CD14-positive monocyte (primary cell): ENCODE data around the gene BLNK. TPM values are rescaled to one million over a fixed set of nuclear protein-coding genes. Genes with fewer than 3 reads are reported as not detected.

Experiments
- DNase-seq, 3 donors: peaks; one replicate each; pipeline ENCODE4 v3.0.0-alpha.2; 2011 to 2022
- H2AFZ ChIP-seq: 2 replicates; pipeline ENCODE4 v1.6.0; 2012; ENCODE audit warnings: mild to moderate bottlenecking, low read depth, low read length, inconsistent platforms; ENCODE audit not compliant: insufficient read depth, poor library complexity, severe bottlenecking
- H3K27ac ChIP-seq, 2 donors: 1 replicate in 1 of 2; 2 replicates in 1 of 2; pipeline ENCODE4 v1.5.1; 2012 to 2013; ENCODE audit warnings: low read length in 2 of 2, control low read depth in 1 of 2, inconsistent platforms in 1 of 2, low read depth in 1 of 2, mild to moderate bottlenecking in 1 of 2
- H3K27me3 ChIP-seq, 2 donors: one replicate each; pipeline versions ENCODE4 v1.6.0 to v1.6.1; 2011 to 2013; ENCODE audit warnings: low read length in 2 of 2; ENCODE audit not compliant: control insufficient read depth in 2 of 2, insufficient read depth in 2 of 2
- H3K36me3 ChIP-seq, 2 donors: replicated peaks in 1 of 2; 1 replicate in 1 of 2; 2 replicates in 1 of 2; pipeline versions ENCODE4 v1.5.1 to v1.6.1; 2012 to 2013; ENCODE audit warnings: low read length in 2 of 2, control low read depth in 1 of 2, inconsistent platforms in 1 of 2, mild to moderate bottlenecking in 1 of 2; ENCODE audit not compliant: insufficient read depth in 2 of 2, control insufficient read depth in 1 of 2
- H3K4me1 ChIP-seq, 2 donors: 1 replicate in 1 of 2; 2 replicates in 1 of 2; pipeline versions ENCODE4 v1.5.1 to v1.6.1; 2012 to 2013; ENCODE audit warnings: low read length in 2 of 2, control low read depth in 1 of 2, inconsistent platforms in 1 of 2, mild to moderate bottlenecking in 1 of 2, moderate library complexity in 1 of 2; ENCODE audit not compliant: insufficient read depth in 2 of 2, control insufficient read depth in 1 of 2
- H3K4me2 ChIP-seq: replicated peaks from 2 replicates; pipeline ENCODE3; 2012; ENCODE audit warnings: low read length, moderate library complexity, mild to moderate bottlenecking; ENCODE audit not compliant: poor library complexity, severe bottlenecking; ENCODE audit errors: extremely low read depth
- H3K4me3 ChIP-seq, 3 experiments: fragments of 200-600 bp in 1 of 3; sonication (generic) in 1 of 3; replicated peaks in 1 of 3; 1 replicate in 2 of 3; 2 replicates in 1 of 3; pipeline ENCODE4 v1.5.1; 2011 to 2013; ENCODE audit warnings: low read length in 3 of 3, mild to moderate bottlenecking in 3 of 3, control low read depth in 2 of 3, low read depth in 2 of 3, inconsistent platforms in 1 of 3, moderate library complexity in 1 of 3
- H3K79me2 ChIP-seq: 2 replicates; pipeline ENCODE4 v1.6.0; 2012; ENCODE audit warnings: mild to moderate bottlenecking, control low read depth, inconsistent platforms, low read length, moderate library complexity; ENCODE audit not compliant: insufficient read depth
- H3K9ac ChIP-seq: 2 replicates; pipeline ENCODE4 v1.6.0; 2017; ENCODE audit warnings: low read length, mild to moderate bottlenecking; ENCODE audit not compliant: insufficient read depth, poor library complexity, severe bottlenecking
- H3K9me3 ChIP-seq, 2 donors: replicated peaks in 1 of 2; 1 replicate in 1 of 2; 2 replicates in 1 of 2; pipeline versions ENCODE4 v1.5.1 to v1.6.1; 2012 to 2013; ENCODE audit warnings: low read length in 2 of 2, control low read depth in 1 of 2; ENCODE audit not compliant: control insufficient read depth in 1 of 2, insufficient read depth in 1 of 2
- H4K20me1 ChIP-seq: 2 replicates; pipeline ENCODE4 v1.6.0; 2012; ENCODE audit warnings: mild to moderate bottlenecking, low read length, control low read depth, moderate library complexity; ENCODE audit not compliant: insufficient read depth
- H3K27ac Mint-ChIP-seq, 7 donors: one replicate each; pipeline ENCODE4 v1.8.0; 2020; ENCODE audit warnings: mild to moderate bottlenecking in 7 of 7, mixed read lengths in 7 of 7, moderate library complexity in 6 of 7, inconsistent platforms in 2 of 7
- H3K27me3 Mint-ChIP-seq, 3 donors: one replicate each; pipeline ENCODE4 v1.8.0; 2021 to 2022; ENCODE audit warnings: low read depth in 3 of 3, mild to moderate bottlenecking in 3 of 3, mixed read lengths in 3 of 3, moderate library complexity in 3 of 3, inconsistent platforms in 1 of 3
- H3K36me3 Mint-ChIP-seq, 2 donors: one replicate each; pipeline ENCODE4 v1.8.0; 2020; ENCODE audit warnings: mixed read lengths in 2 of 2, inconsistent platforms in 1 of 2, mild to moderate bottlenecking in 1 of 2
- H3K4me1 Mint-ChIP-seq: one replicate; pipeline ENCODE4 v1.8.0; 2020; ENCODE audit warnings: mild to moderate bottlenecking, mixed read lengths
- H3K4me3 Mint-ChIP-seq, 2 donors: one replicate each; pipeline ENCODE4 v1.8.0; 2020; ENCODE audit warnings: mild to moderate bottlenecking in 2 of 2, mixed read lengths in 2 of 2, moderate library complexity in 1 of 2
- H3K9me3 Mint-ChIP-seq, 7 donors: one replicate each; pipeline ENCODE4 v1.8.0; 2020 to 2022; ENCODE audit warnings: mixed read lengths in 7 of 7, mild to moderate bottlenecking in 6 of 7, moderate library complexity in 6 of 7, inconsistent platforms in 2 of 7
- CTCF ChIP-seq: fragments of 200-600 bp; IDR thresholded peaks from one replicate; pipeline ENCODE4 v1.8.0; 2022; ENCODE audit warnings: antibody characterized with exemption, mild to moderate bottlenecking
- WGBS: methylation state at CpG from one replicate; pipeline ENCODE4 v1.1.5; 2013; ENCODE audit warnings: missing lambda C conversion rate; ENCODE audit not compliant: insufficient coverage; 5-methylcytosine and 5-hydroxymethylcytosine counted together
- intact Hi-C, 2 donors: fragments of 100-400 bp; cut with micrococcal nuclease; formaldehyde crosslinking; loops; one replicate each; pipeline versions ENCODE4 v1.15.0 to v1.15.1; 2023
- polyA plus RNA-seq, 3 donors: library from polyadenylated mRNA; depleted of rRNA in 1 of 3; unstranded in 2 of 3; stranded (reverse) in 1 of 3; fragments of 300-500 nt in 2 of 3; fragments of >200 nt in 1 of 3; fragmentation: Illumina TruSeq in 2 of 3; gene quantifications; 1 replicate in 2 of 3; 2 replicates in 1 of 3; pipeline ENCODE4 v1.2.3, GENCODE V29; 2012 to 2021

The BLNK gene
- polyA plus RNA-seq, 3 donors: 1.4 to 1.9 (median 1.5) TPM

- no peak overlapping the region for H3K27ac Mint-ChIP-seq
- no peak overlapping the region for H2AFZ ChIP-seq
- H4K20me1 ChIP-seq: no peaks in the 10 kb centered on the region
- peaks cover 4 to 5% (median 4%) of the 10 kb centered on the region in 3 donors for H3K27me3 Mint-ChIP-seq
- no peak overlapping the region for H3K27ac ChIP-seq
- H3K36me3 ChIP-seq: no peaks in the 10 kb centered on the region
- TF ChIP-seq CTCF: no peak
- no peaks in the 10 kb centered on the region for H3K79me2 ChIP-seq
- H3K36me3 Mint-ChIP-seq: no peaks in the 10 kb centered on the region
- intact Hi-C loops: no loop called here
- H3K4me3 ChIP-seq: no peak overlapping the region
- no peaks in the 10 kb centered on the region for H3K27me3 ChIP-seq
- DNase-seq: no peak
- H3K4me1 Mint-ChIP-seq: no peaks in the 10 kb centered on the region
- peaks cover 20 to 67% (median 55%) of the 10 kb centered on the region in 7 donors for H3K9me3 Mint-ChIP-seq
- no peak overlapping the region for H3K9ac ChIP-seq
- no peak overlapping the region for H3K4me2 ChIP-seq
- H3K9me3 ChIP-seq: peaks cover 17 to 31% of the 10 kb centered on the region in 2 donors
- no peak overlapping the region for H3K4me3 Mint-ChIP-seq
- no CpG with 5 or more reads among the region's 1 CpG for WGBS
- H3K4me1 ChIP-seq: no peaks in the 10 kb centered on the region
These were observed 94.4 kb downstream of the BLNK start for GRCh38 chr10:96176985-96177384.

GRCh38 chr10:96172666-96173065 is 98.7 kb downstream of the BLNK start:
- Mint-ChIP-seq H3K27ac (no peak overlapping the region), H3K4me3 (no peak overlapping the region), H3K4me1 (no peaks in the 10 kb centered on the region), H3K27me3 (peaks cover 2 to 5% (median 2%) of the 10 kb centered on the region in 3 donors), H3K9me3 (peaks cover 27 to 70% (median 54%) of the 10 kb centered on the region in 7 donors), H3K36me3 (peaks cover 0 to 2% of the 10 kb centered on the region in 2 donors)
- H3K79me2 ChIP-seq: no peaks in the 10 kb centered on the region
- DNase-seq: no peak
- H3K4me2 ChIP-seq: no peak overlapping the region
- H3K4me1 ChIP-seq: no peaks in the 10 kb centered on the region
- H3K4me3 ChIP-seq: no peak overlapping the region
- peaks cover 28 to 50% of the 10 kb centered on the region in 2 donors for H3K9me3 ChIP-seq
- no peak for TF ChIP-seq CTCF
- H3K9ac ChIP-seq: no peak overlapping the region
- WGBS: no CpG with 5 or more reads among the region's 1 CpG
- no peaks in the 10 kb centered on the region for H3K36me3 ChIP-seq
- H4K20me1 ChIP-seq: no peaks in the 10 kb centered on the region
- no peak overlapping the region for H2AFZ ChIP-seq
- intact Hi-C loops: no loop called here
- no peaks in the 10 kb centered on the region for H3K27me3 ChIP-seq
- H3K27ac ChIP-seq: no peak overlapping the region
